LHCN-M2 (cell line): ENCODE data around the gene STAC. TPM values are rescaled to one million over a fixed set of nuclear protein-coding genes. Genes with fewer than 3 reads are reported as not detected.
A peak's percentile ranks its signal among the peaks of the same experiment; 100 is the strongest.
"Not testable (repeated sequence)": the region's sequence is repeated elsewhere in the genome, so short reads cannot be mapped to it uniquely, and the experiment has no call there.

ENCODE experiments used
- DNase-seq: peaks from one replicate; pipeline ENCODE4 v3.0.0-alpha.2; 2012; ENCODE audit warnings: low read depth
- total RNA-seq: library from RNA; depleted of rRNA; stranded (reverse); fragments of >200 nt; gene quantifications from 2 replicates; pipeline ENCODE4 v1.2.3, GENCODE V29; 2014

STAC gene
- total RNA-seq, 1 experiment from 2014 or later: 0.52 TPM

- DNase-seq: peak; percentile 38
Measured at GRCh38 chr3:36477655-36478054, 97.4 kb downstream of the STAC start.

- no peak for DNase-seq
Measured at GRCh38 chr3:36480911-36481648, 100.8 kb downstream of the STAC start.

DNA sequence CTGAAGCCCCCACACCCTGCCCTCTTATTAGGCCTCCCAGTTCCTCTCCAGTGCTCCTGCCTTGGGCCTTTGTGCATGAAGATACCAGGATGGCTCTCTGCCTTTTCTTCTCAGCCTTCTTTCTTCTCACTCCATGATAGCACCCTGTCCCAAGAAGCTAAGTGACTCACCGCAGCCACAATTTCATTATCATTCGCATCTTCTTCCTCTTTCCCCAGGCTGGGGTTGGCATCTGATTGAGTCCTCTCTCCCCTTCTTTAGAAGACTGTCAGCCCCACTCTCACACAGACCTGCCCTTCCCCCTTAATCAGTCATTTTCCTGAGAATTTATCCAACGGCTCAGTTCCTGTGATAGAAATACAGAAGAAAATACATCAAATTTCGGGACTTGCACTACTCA, 102.0 kb downstream of the STAC start:
- no peak for DNase-seq

DNA sequence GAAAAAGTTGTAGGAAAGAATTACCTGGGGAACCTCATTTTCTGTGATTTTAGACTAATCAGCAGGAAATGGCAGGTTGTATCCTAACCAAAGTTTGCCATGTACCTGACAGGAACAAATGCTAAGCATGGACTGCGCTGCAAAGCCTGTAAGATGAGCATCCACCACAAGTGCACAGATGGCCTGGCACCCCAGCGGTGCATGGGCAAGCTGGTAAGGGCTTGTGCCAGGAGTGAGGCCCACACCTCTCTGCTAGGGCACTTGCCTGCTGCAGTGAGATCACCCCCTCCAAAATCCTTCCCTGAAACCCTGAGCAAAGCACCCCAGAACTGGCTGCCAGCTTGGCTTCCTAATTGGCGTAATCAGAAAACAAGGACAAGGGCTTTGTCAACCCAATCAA, 102.6 kb downstream of the STAC start:
- no peak for DNase-seq

DNA sequence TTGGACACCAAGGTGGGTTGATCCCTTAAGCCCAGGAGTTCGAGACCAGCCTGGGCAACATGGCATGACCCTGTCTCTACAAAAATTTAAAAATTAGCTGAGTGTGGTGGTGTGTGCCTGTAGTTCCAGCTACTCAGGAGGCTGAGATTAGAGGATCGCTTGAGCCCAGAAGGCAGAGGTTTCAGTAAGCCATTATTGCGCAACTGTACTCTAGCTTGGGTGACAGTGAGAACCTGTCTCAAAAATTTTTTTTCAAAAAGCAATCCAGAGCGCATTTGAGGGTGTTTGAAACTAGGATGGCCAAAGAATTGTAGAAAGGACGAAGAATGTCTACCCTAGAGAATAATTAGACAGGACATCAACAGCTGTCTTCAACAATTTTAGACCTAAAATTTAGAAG, 103.4 kb downstream of the STAC start:
- DNase-seq: no peak

DNA sequence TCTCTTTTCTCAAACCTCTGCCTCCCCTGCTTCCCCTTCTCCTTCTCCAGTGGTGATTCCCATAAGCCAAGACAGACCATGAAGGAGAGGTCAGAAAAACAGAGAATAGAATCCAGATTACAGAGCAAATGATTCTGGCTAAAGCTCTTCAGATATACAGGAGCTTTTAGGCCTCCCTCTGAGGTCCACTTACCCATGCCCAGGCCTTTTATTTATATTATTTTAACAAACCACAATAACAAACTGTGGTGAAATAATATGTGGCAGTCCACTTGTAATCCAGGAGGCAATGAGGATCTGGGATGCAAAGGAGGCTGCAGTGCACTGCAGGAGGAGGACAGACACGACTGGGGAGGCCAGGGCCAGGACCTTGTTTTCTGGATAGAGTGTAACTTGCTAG, 104.1 kb downstream of the STAC start:
- peak; percentile 18 for DNase-seq

- DNase-seq: no peak
Measured at GRCh38 chr3:36486009-36486795, 105.9 kb downstream of the STAC start.

GRCh38 chr3:36487616-36488015, 107.3 kb downstream of the STAC start:
- DNase-seq: no peak

- no peak for DNase-seq
Measured at GRCh38 chr3:36488077-36488789, 107.9 kb downstream of the STAC start.

- no peak for DNase-seq
Measured at GRCh38 chr3:36489101-36489500, 108.8 kb downstream of the STAC start.

DNA sequence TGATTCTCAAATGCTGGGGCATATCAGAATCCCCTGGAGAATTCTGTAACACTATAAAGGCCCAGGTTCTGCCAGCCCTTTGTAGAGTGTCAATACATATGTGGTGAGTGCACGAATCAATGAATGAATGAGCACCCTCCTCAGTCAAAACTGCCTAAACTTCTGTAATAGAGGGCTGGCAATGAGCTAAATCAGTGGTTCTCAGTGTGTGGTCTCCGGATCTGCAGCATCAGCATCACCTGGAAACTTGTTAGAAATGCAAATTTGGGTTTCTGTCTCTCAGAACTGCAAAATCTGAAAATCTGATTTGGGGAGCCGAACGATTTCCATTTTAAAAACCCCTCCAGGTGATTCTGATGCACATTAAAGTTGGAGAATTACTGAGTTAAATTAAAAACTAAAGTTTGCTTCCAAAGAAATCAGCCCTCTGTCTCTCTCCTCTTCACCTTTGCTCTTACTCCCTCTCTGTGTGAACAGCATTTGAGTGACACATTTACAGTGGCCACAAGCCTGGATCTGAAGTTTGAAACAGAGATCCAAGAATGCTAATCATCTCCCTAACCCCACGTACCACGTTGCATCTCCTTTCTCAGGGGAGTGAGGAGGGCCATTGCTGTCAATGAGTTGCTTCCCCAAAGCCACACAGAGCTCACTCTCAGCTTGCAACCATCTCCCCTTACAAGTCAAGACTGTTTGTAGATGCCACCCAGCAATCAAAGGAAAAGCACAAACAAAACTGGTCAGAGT, 109.5 kb downstream of the STAC start:
- no peak for DNase-seq

GRCh38 chr3:36493051-36493450, 112.7 kb downstream of the STAC start:
- DNase-seq: no peak

- DNase-seq: peak; percentile 83
Measured at GRCh38 chr3:36494461-36495109, 114.3 kb downstream of the STAC start.

DNA sequence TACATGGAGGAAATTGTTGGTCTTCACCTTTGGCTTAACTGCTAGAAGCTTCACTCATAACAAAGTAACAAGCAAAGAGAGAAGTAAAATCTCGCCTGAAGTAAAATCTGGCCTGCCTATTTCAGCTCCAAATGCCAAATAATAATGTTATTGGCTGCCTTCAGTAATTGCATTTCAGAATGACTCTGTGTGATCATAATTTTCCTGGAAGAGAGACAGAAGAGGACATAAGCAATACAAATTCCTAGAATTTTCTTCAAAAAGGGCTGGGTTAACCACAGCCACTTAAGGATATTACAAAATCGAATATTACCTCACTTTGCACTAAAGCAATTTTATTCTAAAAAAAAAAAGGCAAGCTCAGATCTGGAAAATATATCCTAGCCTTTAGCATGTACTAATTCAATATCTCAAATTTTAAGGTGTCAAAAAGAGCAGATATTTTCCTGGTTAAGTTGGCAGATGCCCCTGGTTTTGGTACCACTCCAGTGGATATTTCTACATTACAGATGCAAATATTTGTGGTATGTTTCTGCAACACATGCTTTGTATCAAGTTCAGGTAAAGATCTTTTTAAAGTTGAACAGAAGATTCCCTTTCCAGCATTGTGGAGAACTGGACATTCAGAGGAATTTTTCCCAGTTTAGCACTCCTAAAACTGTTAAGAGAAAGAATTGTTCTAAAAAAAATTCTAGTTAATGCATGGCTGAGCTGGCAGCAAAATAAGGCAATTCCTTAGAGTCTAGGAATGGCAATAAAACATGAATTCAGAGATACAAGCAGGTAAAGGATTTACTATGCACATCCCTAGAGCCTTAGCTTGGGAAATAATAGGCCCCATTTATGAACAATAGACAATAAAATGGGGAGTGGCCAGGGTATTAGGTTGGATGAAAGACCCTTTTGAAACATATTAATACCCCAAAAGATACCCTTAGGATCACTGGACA, 116.7 kb downstream of the STAC start:
- peak; percentile 46 for DNase-seq

GRCh38 chr3:36500053-36500452, 119.7 kb downstream of the STAC start:
- DNase-seq: not testable (repeated sequence)

DNA sequence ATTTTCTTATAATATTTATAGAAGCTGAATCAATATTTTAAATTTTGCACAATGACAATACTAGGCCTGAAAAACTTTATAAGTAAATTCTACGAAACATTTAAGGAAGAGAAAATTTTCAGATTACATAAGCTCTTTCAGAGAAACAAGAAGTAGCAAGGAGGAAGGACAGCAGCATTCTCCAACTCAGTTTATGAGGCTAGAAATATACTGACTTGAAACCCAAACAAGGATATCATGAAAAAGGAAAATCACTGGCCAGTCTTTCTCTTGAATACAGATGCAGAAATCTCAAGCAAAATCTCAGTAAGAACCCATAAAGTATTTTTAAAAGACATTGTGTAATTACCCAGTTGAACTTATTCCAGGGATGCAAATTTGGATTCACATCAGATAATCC, 121.3 kb downstream of the STAC start:
- no peak for DNase-seq

DNA sequence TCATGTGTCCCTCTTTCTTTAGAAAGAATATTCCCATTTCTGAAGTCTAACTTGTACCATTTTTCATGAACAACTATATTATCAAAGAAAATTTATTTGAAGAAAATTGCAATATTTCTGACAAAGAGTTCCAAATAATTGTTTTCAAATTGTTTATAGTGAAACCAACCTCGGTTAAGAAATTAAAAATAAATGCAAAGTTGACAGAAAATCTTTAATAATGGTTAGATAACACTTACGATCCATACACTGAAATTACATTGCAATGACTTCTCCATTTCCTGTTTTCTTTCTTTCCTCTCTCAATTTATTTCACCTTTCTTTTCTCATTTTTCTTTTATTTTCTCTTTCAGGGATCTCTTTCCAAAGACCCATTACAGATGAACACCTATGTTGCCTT, 125.1 kb downstream of the STAC start:
- no peak for DNase-seq

GRCh38 chr3:36511791-36512486, 131.6 kb downstream of the STAC start:
- no peak for DNase-seq

DNA sequence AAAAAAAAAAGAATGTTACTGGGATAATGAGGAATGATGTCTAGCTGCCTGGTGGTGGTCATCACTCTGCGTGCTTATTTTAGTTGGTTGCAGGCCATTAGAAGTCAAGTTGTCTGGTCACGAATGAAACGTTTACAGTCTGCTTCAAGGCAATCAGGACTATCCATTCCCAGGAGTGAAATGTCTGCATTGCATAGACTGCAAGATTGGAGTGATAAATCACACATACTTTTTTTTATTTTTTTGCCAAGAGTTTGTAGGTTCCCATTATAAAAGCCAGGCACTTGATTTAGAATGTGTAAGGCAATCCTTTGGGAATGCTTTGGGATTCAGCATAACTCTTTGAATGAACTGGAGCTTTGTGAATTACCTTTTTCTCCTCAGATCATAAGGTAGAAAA, 132.3 kb downstream of the STAC start:
- no peak for DNase-seq
